OCI-LY7 (cell line): Measurements from ENCODE around the gene ATXN1.

Source experiments
- EZH2phosphoT487 ChIP-seq: fragments of 200-600 bp; sonication (generic); IDR thresholded peaks from 2 replicates; pipeline ENCODE4 v1.6.1; 2018; ENCODE audit warnings: low read depth, borderline replicate concordance, mild to moderate bottlenecking, mixed run types, antibody characterized with exemption, low read length, moderate library complexity, mixed read lengths
- TF ChIP-seq, protein P1 (sequence below): fragments of 200-600 bp; sonication (generic); conservative IDR thresholded peaks from 2 replicates; pipeline ENCODE4 v1.5.1; 2014; ENCODE audit warnings: mild to moderate bottlenecking, antibody characterized with exemption, low read length, moderate library complexity, mixed read lengths

DNA sequence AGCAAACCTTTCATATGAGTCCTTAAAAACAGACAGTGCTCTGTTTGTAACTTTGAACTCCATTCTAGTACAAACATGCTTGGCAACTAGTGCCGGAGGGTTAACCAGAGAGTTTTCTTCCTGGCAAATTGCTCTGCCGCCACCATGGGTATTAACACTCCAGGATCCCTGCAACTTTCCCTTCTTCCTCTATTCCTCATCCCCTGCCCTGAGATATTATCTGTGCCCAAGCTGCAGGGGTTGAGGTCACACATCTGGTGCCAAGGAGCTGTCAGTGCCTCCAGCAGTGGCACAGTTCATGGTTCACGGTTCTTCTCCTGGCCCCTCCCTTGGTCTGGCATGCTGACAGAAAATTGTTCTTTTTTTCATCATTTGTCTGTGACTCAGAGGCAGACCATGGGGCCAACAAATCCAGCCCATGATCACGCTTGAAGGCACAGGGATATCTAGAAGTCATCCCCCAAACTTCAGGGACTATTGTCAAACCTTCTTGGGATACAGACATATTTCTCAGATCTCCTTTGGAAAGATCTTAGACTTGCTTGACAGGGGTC, 77.5 kb downstream of the ATXN1 start:
- TF ChIP-seq, protein P1, sequence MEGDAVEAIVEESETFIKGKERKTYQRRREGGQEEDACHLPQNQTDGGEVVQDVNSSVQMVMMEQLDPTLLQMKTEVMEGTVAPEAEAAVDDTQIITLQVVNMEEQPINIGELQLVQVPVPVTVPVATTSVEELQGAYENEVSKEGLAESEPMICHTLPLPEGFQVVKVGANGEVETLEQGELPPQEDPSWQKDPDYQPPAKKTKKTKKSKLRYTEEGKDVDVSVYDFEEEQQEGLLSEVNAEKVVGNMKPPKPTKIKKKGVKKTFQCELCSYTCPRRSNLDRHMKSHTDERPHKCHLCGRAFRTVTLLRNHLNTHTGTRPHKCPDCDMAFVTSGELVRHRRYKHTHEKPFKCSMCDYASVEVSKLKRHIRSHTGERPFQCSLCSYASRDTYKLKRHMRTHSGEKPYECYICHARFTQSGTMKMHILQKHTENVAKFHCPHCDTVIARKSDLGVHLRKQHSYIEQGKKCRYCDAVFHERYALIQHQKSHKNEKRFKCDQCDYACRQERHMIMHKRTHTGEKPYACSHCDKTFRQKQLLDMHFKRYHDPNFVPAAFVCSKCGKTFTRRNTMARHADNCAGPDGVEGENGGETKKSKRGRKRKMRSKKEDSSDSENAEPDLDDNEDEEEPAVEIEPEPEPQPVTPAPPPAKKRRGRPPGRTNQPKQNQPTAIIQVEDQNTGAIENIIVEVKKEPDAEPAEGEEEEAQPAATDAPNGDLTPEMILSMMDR = no peak
- no peak for TF ChIP-seq EZH2phosphoT487
